HG03159 (cell line): ENCODE results near the gene ADORA2B.
"Not testable (repeated sequence)": the region's sequence is repeated elsewhere in the genome, so short reads cannot be mapped to it uniquely, and the experiment has no call there.

ENCODE experiments used
- ATAC-seq: cut with Tn5 transposase; IDR thresholded peaks from one replicate; pipeline ENCODE4 v1.9.1; 2021; ENCODE audit warnings: mild to moderate bottlenecking, moderate library complexity; ENCODE audit not compliant: unreplicated experiment

Gene ADORA2B

DNA sequence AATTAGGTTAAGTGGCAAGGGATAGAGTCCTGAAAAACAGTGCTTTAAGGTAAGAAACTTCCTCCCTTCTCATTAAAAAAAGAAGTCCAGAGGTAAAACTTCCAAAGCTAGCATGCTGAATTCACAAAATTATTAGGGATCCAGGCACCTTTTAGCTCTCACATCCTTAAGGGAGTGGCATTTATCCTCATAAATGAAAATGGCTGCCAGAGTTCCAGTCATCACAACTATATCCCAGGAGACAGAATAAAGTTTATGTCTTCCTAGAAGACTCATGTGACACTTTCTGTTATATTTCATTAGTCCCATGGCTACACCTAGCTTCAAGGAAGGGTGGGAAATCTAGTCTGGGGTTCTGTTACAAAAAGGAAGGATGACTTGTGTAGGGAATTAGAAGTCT lies 23.3 kb upstream of the ADORA2B start:
- no peak for ATAC-seq

DNA sequence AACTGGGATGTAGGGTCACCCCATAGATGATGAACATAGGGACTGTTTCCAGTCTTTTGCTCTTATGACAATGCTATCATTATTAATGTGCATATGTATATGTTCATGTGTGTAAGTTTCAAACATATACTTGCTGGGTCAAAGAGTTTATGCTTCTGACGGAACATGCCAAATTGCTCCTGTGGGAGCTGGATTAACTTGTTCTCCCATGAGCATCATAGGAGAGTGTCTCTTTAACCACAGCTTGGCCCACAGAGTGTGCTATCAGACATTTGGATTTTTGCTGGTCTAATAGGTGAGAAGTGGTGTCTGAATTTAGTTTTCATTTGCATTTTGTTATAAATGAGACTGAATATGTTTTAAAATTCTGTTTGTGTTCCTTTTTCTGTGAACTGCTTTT lies 22.3 kb upstream of the ADORA2B start:
- no peak for ATAC-seq

GRCh38 chr17:15926039-15926740 lies 18.7 kb upstream of the ADORA2B start:
- no peak for ATAC-seq

- ATAC-seq, result no peak
Observed at GRCh38 chr17:15928286-15928785, 16.6 kb upstream of the ADORA2B start.

DNA sequence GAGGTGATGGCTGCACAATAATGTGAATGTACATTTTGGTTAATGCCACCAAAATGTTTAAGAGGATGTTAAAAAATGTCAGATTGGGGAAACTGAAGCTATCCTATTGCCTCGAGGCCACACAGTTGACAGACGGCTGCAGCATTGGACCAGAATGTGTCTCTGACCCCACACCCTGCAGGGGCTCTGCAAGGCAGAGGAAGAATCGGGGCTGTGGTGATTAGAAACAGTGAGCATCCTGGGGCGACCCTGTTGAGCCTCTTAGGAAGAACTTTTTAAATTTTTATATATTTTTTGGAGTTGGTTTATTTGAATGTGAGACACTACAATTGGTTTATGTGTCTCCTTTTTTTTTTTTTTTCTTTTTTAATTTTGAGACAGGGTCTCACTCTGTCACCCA lies 15.0 kb upstream of the ADORA2B start:
- no peak for ATAC-seq

DNA sequence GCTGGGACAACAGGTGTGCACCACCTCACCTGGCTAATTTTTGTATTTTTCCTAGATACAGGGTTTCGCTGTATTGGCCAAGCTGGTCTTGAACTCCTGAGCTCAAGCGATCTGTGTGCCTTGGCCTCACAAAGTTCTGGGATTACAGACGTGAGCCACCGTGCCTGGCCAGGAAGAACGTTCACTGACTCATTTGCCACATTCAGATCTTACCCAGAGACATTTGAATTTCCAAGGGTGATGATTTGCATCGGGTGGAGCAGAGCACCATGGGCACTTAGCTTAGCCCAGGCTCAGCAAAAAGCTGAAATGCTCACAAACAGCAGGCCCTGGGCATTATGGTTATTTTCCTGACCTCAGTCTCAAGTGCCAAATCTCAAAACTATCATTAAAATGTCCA lies 14.5 kb upstream of the ADORA2B start:
- ATAC-seq, result no peak

- ATAC-seq, result no peak
Observed at GRCh38 chr17:15931394-15931793, 13.5 kb upstream of the ADORA2B start.

DNA sequence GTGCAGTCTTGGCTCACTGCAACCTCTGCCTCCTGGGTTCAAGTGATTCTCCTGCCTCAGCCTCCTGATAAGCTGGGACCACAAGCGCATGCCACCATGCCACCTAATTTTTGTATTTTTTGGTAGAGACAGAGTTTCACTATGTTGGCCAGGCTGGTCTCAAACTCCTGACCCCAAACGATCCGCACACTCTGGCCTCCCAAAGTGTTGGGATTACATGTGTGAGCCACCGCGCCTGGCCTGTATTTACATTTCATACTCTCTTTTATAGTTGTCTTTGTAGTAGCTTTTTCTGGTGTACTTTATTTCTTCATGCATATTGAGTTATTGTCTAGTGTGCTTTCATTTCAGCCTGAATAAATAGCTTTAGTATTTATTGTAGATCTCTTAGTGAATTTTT lies 10.1 kb upstream of the ADORA2B start:
- ATAC-seq, result no peak

GRCh38 chr17:15935891-15936290 lies 9.0 kb upstream of the ADORA2B start:
- no peak for ATAC-seq

GRCh38 chr17:15936481-15936880 lies 8.4 kb upstream of the ADORA2B start:
- not testable (repeated sequence) for ATAC-seq

DNA sequence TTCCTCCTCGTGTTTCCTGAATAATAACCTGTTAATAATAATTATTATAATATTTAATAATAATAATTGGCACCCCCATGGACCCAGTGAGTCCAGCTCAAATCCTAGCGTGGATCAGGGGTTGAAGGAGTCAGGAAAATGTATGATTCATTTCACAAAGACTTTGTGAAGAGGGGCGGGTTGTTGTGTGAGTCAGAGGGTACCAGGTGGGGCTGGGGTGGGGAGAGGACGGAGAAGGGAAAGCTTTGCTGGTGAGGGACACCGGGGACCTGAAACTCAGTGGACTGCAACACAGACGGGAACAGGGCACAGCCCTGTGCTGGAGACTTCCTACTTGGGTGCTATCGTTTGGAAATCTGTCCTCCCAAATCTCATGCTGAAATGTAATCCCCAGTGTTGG lies 3.1 kb upstream of the ADORA2B start:
- no peak for ATAC-seq

- no peak for ATAC-seq
Observed at GRCh38 chr17:15942207-15942833, 2.6 kb upstream of the ADORA2B start.

GRCh38 chr17:15943971-15944758 lies 765 bp upstream of the ADORA2B start:
- no peak for ATAC-seq

DNA sequence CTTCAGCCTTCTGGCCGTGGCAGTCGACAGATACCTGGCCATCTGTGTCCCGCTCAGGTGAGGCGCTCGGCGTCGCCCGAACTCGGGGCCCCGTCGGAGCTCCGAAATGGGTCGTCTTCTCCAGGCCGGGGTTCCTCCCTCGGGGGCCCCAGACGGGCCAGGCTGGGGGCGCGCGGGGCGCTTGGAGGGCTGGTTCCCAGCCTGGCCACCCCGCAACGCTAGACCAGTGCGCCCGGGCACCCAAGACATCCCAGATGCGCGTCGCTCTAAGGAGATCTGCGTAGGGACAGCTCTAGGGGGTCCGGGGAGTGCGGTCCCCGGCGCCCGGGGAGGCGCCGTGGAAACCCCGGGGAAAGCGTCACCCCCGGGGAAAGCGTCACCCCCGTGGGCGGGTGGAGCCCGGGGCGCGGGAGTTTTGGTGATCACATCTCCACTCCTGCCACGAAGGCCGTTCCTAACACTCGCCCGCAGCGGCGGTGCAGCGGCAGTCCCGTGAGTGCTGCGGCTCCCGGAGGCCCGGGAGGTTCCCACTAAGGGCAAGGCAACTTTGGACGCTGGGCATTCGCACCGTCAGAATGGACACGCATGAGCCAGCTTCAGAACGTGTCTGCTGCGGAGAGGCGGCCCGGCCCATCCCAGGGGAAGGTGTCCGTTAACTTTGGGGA lies 729 bp downstream of the ADORA2B start:
- ATAC-seq, result no peak

DNA sequence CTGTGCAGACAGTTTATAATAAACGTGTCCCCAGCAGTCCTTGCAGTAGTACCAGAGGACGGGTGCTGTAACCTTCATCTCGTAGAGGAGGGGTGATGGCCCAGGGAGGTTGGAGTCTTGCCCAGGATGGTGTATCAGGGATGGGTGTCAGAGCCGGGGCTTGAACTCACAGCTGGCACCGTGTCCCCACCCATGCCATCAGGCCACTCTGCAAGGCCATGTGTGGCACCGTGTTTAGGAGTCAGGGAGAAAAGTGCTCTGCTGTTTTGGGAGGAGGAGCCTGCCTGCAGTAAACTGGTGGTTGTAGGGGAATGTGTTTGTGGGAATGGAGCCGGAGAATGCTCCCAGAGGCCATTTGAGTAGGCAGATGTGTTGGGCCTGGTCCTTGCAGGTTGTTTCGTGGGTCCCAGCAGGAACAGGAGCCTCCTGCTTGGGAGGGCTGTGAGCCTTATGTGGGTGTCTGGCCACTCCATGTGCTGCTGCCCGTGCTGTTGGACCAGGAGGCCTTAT lies 1.7 kb downstream of the ADORA2B start:
- ATAC-seq, result no peak

- ATAC-seq, result no peak
Observed at GRCh38 chr17:15947271-15947670, 2.3 kb downstream of the ADORA2B start.

DNA sequence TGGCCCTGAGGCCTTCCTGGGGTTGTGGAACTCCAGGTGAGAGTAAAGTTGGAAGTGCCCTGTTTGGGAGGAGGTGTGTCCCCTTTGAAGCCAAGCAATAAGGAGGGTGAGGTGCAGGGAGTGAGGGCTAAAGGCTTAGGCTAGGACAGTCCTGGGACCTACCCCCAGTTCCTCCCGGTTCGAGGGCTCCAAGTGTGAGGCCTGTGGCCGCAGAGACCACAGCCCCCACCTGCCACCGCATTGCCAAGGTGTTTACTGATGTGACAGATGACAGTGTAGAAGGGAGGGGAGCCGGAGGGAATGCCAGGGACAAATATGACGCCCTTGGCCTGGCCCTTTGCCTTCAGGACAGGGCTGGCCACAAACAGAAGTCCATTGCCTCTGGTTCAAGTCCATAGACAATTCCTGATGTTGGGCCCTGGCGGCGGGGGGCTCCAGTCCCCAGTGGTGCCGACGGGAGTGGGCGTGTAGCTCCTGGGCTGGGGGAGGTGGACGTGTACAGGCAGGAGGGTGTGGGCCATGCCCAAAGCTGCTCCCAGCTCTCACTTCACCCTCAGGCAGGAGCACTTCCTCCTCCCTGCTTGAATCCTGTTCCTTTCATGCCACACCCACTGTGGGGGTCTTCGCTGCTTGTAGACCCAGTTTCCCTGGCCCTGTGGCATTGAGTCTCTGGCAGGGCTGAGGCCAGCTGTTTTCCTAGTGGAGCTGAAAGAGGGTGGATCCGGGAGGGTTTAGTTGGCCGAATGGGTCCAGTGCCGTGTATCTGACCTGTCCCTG lies 3.2 kb downstream of the ADORA2B start:
- no peak for ATAC-seq

- ATAC-seq, result no peak
Observed at GRCh38 chr17:15951368-15952047, 6.6 kb downstream of the ADORA2B start.

DNA sequence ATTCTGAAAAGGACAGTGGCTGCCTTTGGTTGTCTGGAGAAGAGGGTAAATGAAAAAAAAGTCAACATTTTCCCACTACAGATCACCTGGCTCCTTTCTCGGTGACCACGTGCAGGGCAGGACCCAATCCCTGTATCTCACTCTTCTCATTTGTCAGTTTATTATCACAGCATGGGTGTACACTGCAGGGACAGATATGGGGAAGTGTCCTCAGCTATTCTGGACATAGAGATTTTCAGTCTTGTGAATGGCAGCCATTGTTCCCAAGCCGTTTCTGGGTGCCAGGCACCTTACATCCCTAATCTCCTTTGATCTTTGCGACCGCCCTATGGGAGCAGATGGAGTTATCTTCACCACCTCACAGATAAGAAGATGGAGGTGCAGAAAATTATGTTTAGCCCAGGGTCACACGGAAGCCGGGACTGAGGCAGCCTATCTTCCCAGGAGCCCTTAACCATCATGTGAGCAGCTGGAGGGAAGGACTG lies 7.2 kb downstream of the ADORA2B start:
- ATAC-seq, result no peak
